Measurements from ENCODE around the gene TMX3.

The TMX3 gene

DNA sequence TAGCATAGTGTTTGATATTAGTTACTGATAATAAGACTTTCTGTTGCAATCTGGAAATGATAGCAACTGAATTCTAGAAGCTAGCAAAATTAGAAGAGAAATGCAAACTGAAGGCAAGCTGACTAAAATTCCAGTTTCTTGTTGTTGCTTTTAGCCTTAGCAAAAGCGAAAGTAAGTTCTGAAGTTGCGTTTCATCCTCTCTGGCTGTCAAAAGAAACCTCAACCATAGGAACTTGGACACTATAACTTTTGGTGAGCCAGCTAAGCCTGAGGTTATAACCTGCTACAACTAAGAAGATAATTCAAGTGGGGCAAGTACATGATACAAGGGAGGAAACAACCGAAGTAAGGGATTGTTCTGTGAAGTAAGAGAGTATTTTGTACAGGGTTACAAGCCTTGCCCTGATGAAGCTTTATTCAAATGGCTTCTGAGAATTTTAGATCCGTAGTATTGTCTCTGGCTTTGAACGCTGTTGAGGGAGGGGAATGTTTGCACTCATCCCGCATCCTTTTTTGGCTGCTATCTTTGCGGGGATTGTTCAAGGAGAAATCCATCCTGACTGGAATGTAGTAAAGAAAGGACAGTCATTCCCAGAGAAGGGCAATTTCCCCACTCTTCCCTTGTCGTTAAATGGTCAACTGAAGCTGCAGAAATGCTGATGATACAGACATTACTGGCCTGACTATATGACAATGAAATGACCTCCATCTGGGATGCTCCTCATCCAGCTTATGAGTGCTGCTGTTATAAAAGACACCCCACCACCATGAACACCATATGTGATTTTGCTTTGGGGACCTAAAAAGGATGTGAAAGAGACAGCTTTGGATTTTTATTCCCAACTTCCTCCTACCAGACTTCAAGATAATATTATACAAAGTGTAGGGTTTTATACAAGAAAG is 7.0 kb upstream of the TMX3 start:
- no peak for DNase-seq (ENCODE audit: low spot score)
- CTCF ChIA-PET, result no interaction called here
- POLR2A ChIA-PET (ENCODE audit: low non-redundant PET), result no interaction called here
- H3K27ac ChIP-seq, result no peak overlapping the region
- TF ChIP-seq, protein P1, sequence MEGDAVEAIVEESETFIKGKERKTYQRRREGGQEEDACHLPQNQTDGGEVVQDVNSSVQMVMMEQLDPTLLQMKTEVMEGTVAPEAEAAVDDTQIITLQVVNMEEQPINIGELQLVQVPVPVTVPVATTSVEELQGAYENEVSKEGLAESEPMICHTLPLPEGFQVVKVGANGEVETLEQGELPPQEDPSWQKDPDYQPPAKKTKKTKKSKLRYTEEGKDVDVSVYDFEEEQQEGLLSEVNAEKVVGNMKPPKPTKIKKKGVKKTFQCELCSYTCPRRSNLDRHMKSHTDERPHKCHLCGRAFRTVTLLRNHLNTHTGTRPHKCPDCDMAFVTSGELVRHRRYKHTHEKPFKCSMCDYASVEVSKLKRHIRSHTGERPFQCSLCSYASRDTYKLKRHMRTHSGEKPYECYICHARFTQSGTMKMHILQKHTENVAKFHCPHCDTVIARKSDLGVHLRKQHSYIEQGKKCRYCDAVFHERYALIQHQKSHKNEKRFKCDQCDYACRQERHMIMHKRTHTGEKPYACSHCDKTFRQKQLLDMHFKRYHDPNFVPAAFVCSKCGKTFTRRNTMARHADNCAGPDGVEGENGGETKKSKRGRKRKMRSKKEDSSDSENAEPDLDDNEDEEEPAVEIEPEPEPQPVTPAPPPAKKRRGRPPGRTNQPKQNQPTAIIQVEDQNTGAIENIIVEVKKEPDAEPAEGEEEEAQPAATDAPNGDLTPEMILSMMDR (conservative IDR thresholded peaks at IDR 0.05; ENCODE audit: low read depth), result no peak

DNA sequence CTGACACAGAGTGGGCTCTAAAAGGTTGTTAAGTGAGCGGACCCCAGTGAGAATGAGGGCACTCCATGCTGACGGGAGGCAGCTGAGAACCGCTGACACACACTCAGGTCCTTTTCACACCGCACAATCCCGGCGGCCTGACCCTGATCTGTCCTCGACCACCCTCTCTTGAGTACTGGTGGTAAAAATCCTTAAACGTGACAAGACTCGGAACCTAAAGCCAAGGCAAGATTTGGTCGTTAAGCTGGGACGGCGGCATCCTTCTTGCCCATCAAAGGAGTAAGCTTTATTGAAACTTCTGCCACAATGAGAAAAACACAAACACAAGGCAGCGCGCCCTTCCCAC is 569 bp downstream of the TMX3 start:
- ChIA-PET CTCF (interaction anchor here (0.9 to 1.0 kb wide), 2 partner anchors 54 to 1491 kb away, joined by 3 to 9 read pairs; no protein-coding TSS in a partner anchor), POLR2A (ENCODE audit: low non-redundant PET) (no interaction called here)
- DNase-seq (ENCODE audit: low spot score), result no peak
- TF ChIP-seq, protein P1 (conservative IDR thresholded peaks at IDR 0.05; ENCODE audit: low read depth), result no peak
- peak overlapping the region; percentile 82 for H3K27ac ChIP-seq

GRCh38 chr18:68713796-68714195 is 1.1 kb downstream of the TMX3 start:
- ChIA-PET POLR2A (ENCODE audit: low non-redundant PET) (no interaction called here), CTCF (interaction anchor here (0.9 to 1.0 kb wide), 2 partner anchors 53 to 1490 kb away, joined by 3 to 9 read pairs; no protein-coding TSS in a partner anchor)
- no peak for DNase-seq (ENCODE audit: low spot score)
- H3K27ac ChIP-seq, result no peak overlapping the region
- TF ChIP-seq, protein P1 (conservative IDR thresholded peaks at IDR 0.05; ENCODE audit: low read depth), result no peak

- CTCF ChIA-PET, result no interaction called here
- no peak overlapping the region for H3K27ac ChIP-seq
- TF ChIP-seq, protein P1 (conservative IDR thresholded peaks at IDR 0.05; ENCODE audit: low read depth), result no peak
- POLR2A ChIA-PET (ENCODE audit: low non-redundant PET), result no interaction called here
- DNase-seq (ENCODE audit: low spot score), result no peak
Observed at GRCh38 chr18:68713131-68713530, 1.8 kb downstream of the TMX3 start.

DNA sequence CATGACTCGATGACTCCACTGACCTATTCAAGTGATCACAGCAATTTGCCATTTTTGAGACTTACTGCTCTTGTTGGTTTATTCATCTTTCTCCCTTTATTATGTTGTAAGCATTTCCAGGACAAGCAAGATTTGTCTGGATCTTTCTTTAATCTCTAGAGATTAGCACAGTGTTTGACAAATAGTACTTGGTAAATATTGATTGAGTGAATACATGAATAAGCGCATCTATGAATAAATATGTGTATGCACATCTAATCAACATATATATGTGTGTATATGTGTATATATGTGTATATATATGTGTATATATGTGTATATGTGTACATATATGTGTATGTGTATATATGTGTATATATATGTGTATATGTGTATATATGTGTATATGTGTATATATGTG is 7.3 kb downstream of the TMX3 start:
- TF ChIP-seq, protein P1 (conservative IDR thresholded peaks at IDR 0.05; ENCODE audit: low read depth), result no peak
- no peak overlapping the region for H3K27ac ChIP-seq
- DNase-seq (ENCODE audit: low spot score), result no peak
- ChIA-PET CTCF (no interaction called here), POLR2A (ENCODE audit: low non-redundant PET) (no interaction called here)

GRCh38 chr18:68705119-68705518 is 9.8 kb downstream of the TMX3 start:
- TF ChIP-seq, protein P1 (conservative IDR thresholded peaks at IDR 0.05; ENCODE audit: low read depth), result no peak
- DNase-seq (ENCODE audit: low spot score), result no peak
- ChIA-PET POLR2A (ENCODE audit: low non-redundant PET) (no interaction called here), CTCF (no interaction called here)
- no peak overlapping the region for H3K27ac ChIP-seq

All from RWPE1 (cell line).